22Rv1 (cell line): ENCODE results near the gene NEK10.

Experiments used
- ZFX ChIP-seq: fragments of 450-650 bp; IDR thresholded peaks from 2 replicates; pipeline ENCODE4 v1.6.1; 2017; ENCODE audit warnings: antibody characterized with exemption, borderline replicate concordance
- TF ChIP-seq, protein P1 (sequence below): fragments of 450-650 bp; IDR thresholded peaks from 2 replicates; pipeline ENCODE4 v1.5.1; 2017; ENCODE audit warnings: mild to moderate bottlenecking

DNA sequence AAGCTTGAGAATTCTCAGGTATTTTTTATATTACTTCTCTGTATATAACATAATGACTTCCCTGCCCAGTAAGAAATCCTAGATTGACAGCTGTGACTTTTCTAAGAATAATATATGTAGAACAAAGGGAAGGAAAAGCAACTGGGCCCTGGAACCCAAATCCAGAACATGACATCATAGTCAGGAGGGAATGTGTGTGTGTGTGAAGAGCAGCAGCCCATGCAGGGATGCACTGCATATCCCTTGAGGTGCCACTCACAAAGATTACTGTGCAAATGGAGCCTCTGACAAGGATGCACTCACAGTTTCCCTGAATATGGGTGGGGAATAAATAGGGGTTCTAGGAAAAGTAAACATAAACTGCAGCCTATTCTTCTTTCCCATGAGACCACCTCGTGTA lies 279.5 kb downstream of the NEK10 start:
- TF ChIP-seq, protein P1, sequence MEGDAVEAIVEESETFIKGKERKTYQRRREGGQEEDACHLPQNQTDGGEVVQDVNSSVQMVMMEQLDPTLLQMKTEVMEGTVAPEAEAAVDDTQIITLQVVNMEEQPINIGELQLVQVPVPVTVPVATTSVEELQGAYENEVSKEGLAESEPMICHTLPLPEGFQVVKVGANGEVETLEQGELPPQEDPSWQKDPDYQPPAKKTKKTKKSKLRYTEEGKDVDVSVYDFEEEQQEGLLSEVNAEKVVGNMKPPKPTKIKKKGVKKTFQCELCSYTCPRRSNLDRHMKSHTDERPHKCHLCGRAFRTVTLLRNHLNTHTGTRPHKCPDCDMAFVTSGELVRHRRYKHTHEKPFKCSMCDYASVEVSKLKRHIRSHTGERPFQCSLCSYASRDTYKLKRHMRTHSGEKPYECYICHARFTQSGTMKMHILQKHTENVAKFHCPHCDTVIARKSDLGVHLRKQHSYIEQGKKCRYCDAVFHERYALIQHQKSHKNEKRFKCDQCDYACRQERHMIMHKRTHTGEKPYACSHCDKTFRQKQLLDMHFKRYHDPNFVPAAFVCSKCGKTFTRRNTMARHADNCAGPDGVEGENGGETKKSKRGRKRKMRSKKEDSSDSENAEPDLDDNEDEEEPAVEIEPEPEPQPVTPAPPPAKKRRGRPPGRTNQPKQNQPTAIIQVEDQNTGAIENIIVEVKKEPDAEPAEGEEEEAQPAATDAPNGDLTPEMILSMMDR = no peak
- TF ChIP-seq ZFX = no peak
